Measurements from ENCODE around the gene C1QTNF6.

Gene C1QTNF6

GRCh38 chr22:37139762-37140161 is 48.3 kb downstream of the C1QTNF6 start:
- no peak for DNase-seq

- no peak for DNase-seq
Observed at GRCh38 chr22:37138849-37139561, 49.0 kb downstream of the C1QTNF6 start.

GRCh38 chr22:37137903-37138665 is 50.0 kb downstream of the C1QTNF6 start:
- DNase-seq: no peak

GRCh38 chr22:37137131-37137530 is 50.9 kb downstream of the C1QTNF6 start:
- no peak for DNase-seq

- DNase-seq: no peak
Observed at GRCh38 chr22:37135023-37135422, 53.0 kb downstream of the C1QTNF6 start.

GRCh38 chr22:37133304-37134018 is 54.6 kb downstream of the C1QTNF6 start:
- no peak for DNase-seq

GRCh38 chr22:37132773-37133172 is 55.3 kb downstream of the C1QTNF6 start:
- no peak for DNase-seq
